Karpas-422 (cell line): ENCODE results near the gene SPNS2. TPM values are rescaled to one million over a fixed set of nuclear protein-coding genes. Genes with fewer than 3 reads are reported as not detected.

Experiments used
- DNase-seq: peaks from one replicate; pipeline ENCODE4 v3.0.0-alpha.2; 2015
- H2AFZ ChIP-seq: fragments of 200-600 bp; sonication (generic); 2 replicates; pipeline ENCODE4 v1.6.1; 2014; ENCODE audit warnings: antibody characterized with exemption, low read length, mixed read lengths
- H3K27ac ChIP-seq: fragments of 200-600 bp; sonication (generic); 2 replicates; pipeline ENCODE4 v1.5.1; 2014; ENCODE audit warnings: mild to moderate bottlenecking, low read length, moderate library complexity
- H3K27me3 ChIP-seq: fragments of 200-600 bp; sonication (generic); 2 replicates; pipeline ENCODE4 v1.6.1; 2014; ENCODE audit warnings: low read length, mixed read lengths
- H3K36me3 ChIP-seq: fragments of 200-600 bp; sonication (generic); 2 replicates; pipeline ENCODE4 v1.6.1; 2014; ENCODE audit warnings: low read length, mixed read lengths; ENCODE audit not compliant: insufficient read depth
- H3K4me1 ChIP-seq: fragments of 200-600 bp; sonication (generic); 2 replicates; pipeline ENCODE4 v1.6.1; 2014; ENCODE audit warnings: mild to moderate bottlenecking, low read length, mixed read lengths
- H3K4me2 ChIP-seq: fragments of 200-600 bp; sonication (generic); 2 replicates; pipeline ENCODE4 v1.6.1; 2014; ENCODE audit warnings: low read length, low read depth, mild to moderate bottlenecking; ENCODE audit not compliant: poor library complexity, severe bottlenecking
- H3K4me3 ChIP-seq: fragments of 200-600 bp; sonication (generic); 2 replicates; pipeline ENCODE4 v1.5.1; 2014; ENCODE audit warnings: mild to moderate bottlenecking, antibody characterized with exemption, low read length, mixed read lengths
- H3K79me2 ChIP-seq: fragments of 200-600 bp; sonication (generic); 2 replicates; pipeline ENCODE4 v1.6.1; 2014; ENCODE audit warnings: mild to moderate bottlenecking, low read length, mixed read lengths
- H3K9ac ChIP-seq: fragments of 200-600 bp; sonication (generic); 2 replicates; pipeline ENCODE4 v1.6.0; 2014; ENCODE audit warnings: low read length
- H3K9me2 ChIP-seq: fragments of 200-600 bp; sonication (generic), shearing (Covaris generic); replicated peaks from 2 replicates; pipeline ENCODE4 v1.6.0; 2014; ENCODE audit warnings: mild to moderate bottlenecking, low read length, moderate library complexity; ENCODE audit not compliant: insufficient read depth
- H3K9me3 ChIP-seq: fragments of 300-700, 200-600 bp; sonication (generic); 2 replicates; pipeline ENCODE4 v1.6.1; 2014; ENCODE audit warnings: low read length, mixed read lengths
- H4K20me1 ChIP-seq: fragments of 200-600 bp; sonication (generic); 2 replicates; pipeline ENCODE4 v1.6.1; 2014; ENCODE audit warnings: mild to moderate bottlenecking, antibody characterized with exemption, low read length, low read depth; ENCODE audit not compliant: insufficient read depth
- total RNA-seq: library from RNA; depleted of rRNA; stranded (reverse); fragments of >200 nt; shearing (Covaris generic); gene quantifications from 2 replicates; pipeline ENCODE4 v1.2.3, GENCODE V29; 2014; ENCODE audit warnings: low replicate concordance

The SPNS2 gene
- total RNA-seq, 1 experiment from 2014 or later: not detected

DNA sequence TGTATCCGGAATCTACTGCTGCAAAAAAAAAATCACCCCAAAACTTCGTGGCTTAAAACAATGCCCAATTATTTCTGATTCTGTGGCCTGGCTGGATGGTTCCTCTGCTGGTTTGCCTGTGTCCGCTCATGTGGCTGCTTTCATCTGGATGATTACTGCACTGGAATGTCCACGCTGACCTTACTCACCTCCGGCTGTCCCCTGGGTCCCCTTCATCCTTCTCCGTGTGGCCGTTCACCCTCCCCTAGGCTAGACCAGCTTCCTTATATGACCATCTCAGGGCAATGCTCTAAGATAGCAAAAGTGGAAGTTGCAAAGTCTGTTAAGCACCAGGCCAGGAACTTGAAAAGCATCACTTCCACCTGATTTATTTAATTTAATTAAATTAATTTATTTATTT is 31.4 kb upstream of the SPNS2 start:
- H2AFZ ChIP-seq: no peak overlapping the region
- no peak for DNase-seq
- no peaks in the 10 kb centered on the region for H3K9me2 ChIP-seq
- no peak overlapping the region for H3K4me2 ChIP-seq
- no peaks in the 10 kb centered on the region for H3K4me1 ChIP-seq
- H3K9ac ChIP-seq: no peak overlapping the region
- no peaks in the 10 kb centered on the region for H4K20me1 ChIP-seq
- no peaks in the 10 kb centered on the region for H3K36me3 ChIP-seq
- no peak overlapping the region for H3K27ac ChIP-seq
- no peaks in the 10 kb centered on the region for H3K79me2 ChIP-seq
- H3K9me3 ChIP-seq: no peaks in the 10 kb centered on the region
- H3K4me3 ChIP-seq: no peak overlapping the region
- no peaks in the 10 kb centered on the region for H3K27me3 ChIP-seq

DNA sequence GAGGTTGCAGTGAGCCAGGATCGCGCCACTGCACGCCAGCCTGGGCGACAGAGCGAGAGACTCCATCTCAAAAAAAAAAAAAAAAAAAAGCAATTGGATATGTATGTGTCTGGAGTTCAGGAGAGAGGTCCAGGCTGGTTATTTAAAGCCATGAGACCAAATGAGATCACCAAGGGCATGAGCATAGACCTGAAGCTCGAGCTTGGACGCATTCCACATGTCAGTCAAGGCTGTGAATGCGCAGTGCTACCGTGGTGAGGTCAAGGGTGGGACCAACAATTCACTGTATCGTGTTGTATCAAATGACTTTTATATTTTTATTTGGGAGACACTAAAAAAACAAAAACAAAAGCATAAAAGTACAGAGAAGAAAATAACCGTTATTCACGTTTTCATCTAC is 29.1 kb upstream of the SPNS2 start:
- Histone ChIP-seq H3K4me2 (no peak overlapping the region), H3K9me3 (no peaks in the 10 kb centered on the region), H3K27ac (no peak overlapping the region), H4K20me1 (no peaks in the 10 kb centered on the region), H3K79me2 (no peaks in the 10 kb centered on the region), H3K9ac (no peak overlapping the region), H3K36me3 (no peaks in the 10 kb centered on the region), H3K9me2 (no peaks in the 10 kb centered on the region), H3K4me1 (no peaks in the 10 kb centered on the region), H3K4me3 (no peak overlapping the region), H2AFZ (no peak overlapping the region), H3K27me3 (no peaks in the 10 kb centered on the region)
- DNase-seq: no peak

DNA sequence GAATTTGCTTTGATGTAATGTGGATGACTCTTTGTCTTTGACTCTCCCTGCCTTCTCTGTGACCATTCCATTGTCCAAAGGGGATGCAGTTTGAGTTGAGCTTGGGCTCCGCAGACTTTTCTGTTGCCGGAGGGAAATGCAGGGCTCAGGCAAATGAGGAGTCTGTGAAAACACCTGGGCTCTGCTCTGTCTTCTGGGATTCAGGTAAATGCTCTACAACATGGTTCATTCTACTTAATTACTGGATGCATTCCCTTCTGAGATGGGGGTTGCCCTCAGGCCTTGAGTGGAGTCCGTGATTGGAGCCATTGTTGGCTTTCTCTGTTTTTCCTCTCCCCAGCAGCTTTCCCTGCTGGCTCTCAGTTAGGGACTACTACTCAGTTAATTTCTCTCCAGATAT is 26.4 kb upstream of the SPNS2 start:
- Histone ChIP-seq H3K79me2 (no peaks in the 10 kb centered on the region), H3K9ac (no peak overlapping the region), H3K27ac (no peak overlapping the region), H3K27me3 (no peaks in the 10 kb centered on the region), H3K9me2 (no peaks in the 10 kb centered on the region), H3K4me3 (no peak overlapping the region), H3K4me2 (no peak overlapping the region), H2AFZ (no peak overlapping the region), H3K36me3 (no peaks in the 10 kb centered on the region), H4K20me1 (no peaks in the 10 kb centered on the region), H3K9me3 (no peaks in the 10 kb centered on the region), H3K4me1 (no peaks in the 10 kb centered on the region)
- no peak for DNase-seq

DNA sequence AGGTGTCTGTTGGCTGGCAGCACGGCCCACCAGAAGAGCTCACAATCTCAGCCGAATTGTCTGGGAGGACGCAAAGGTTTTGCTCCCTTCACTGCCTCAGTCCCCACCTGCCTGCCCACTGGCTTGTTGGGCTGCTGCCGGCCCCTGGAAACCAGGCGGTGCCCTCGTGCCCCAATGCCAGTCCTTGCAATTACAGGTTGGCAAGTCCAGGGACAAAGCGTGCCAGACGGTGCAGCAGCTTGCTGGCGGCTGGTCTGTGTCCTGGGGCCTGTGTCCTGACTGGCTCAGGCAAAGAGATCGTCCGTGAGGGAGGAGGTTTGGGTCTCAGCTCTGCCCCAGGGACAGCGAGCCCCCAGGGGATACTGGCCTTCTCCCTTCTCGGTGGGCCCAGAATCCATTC is 24.6 kb upstream of the SPNS2 start:
- Histone ChIP-seq H3K36me3 (no peaks in the 10 kb centered on the region), H3K4me1 (no peaks in the 10 kb centered on the region), H3K9me2 (no peaks in the 10 kb centered on the region), H3K79me2 (no peaks in the 10 kb centered on the region), H3K4me3 (no peak overlapping the region), H4K20me1 (no peaks in the 10 kb centered on the region), H3K9me3 (no peaks in the 10 kb centered on the region), H3K27me3 (no peaks in the 10 kb centered on the region), H3K4me2 (no peak overlapping the region), H2AFZ (no peak overlapping the region), H3K9ac (no peak overlapping the region), H3K27ac (no peak overlapping the region)
- no peak for DNase-seq

DNA sequence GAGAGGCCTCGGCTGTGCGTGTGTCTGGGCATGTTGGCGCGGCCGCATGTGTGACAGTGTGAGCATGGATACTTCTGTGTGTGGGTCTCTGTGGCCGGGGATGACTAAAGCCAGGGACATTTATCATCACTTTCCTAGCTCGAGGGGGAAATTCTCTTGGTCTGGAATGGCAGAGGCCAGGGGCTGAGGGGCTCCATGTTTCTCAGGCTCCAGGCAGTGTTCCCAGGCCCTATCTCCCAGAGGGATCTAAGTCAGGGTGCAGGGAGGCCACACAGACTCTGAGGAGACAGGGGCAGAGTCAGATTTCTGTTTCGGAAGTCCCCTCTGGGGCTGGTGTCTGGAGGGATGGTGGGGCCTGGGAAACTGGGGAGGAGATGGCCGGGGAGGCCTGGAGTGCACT is 23.7 kb upstream of the SPNS2 start:
- no peak for DNase-seq
- no peaks in the 10 kb centered on the region for H3K27me3 ChIP-seq
- H3K9ac ChIP-seq: no peak overlapping the region
- H4K20me1 ChIP-seq: no peaks in the 10 kb centered on the region
- no peak overlapping the region for H2AFZ ChIP-seq
- no peaks in the 10 kb centered on the region for H3K79me2 ChIP-seq
- H3K27ac ChIP-seq: no peak overlapping the region
- no peak overlapping the region for H3K4me3 ChIP-seq
- no peaks in the 10 kb centered on the region for H3K9me2 ChIP-seq
- H3K36me3 ChIP-seq: no peaks in the 10 kb centered on the region
- no peak overlapping the region for H3K4me2 ChIP-seq
- no peaks in the 10 kb centered on the region for H3K9me3 ChIP-seq
- H3K4me1 ChIP-seq: no peaks in the 10 kb centered on the region

DNA sequence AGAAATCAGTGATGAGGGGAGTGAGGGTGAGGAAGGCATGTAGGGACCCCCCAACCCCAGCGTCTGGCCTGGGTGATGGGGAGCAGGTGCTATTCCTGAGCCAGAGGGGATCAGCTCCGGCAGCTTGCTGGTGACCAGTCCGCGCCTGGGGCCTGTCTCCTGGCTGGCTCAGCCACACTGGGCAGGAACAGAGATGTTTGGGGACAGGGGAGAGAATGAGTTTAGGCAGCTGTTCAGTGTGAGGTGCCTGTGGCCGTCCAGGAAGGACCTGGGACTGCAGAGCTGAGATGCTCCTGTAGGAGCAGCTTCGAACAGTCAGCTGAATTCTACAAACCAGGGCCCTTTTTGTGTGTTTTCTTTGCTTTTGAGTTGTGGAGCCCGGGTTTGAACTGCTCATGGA is 23.2 kb upstream of the SPNS2 start:
- Histone ChIP-seq H3K4me2 (no peak overlapping the region), H3K9me3 (no peaks in the 10 kb centered on the region), H3K4me1 (no peaks in the 10 kb centered on the region), H3K9me2 (no peaks in the 10 kb centered on the region), H3K36me3 (no peaks in the 10 kb centered on the region), H3K79me2 (no peaks in the 10 kb centered on the region), H3K4me3 (no peak overlapping the region), H3K9ac (no peak overlapping the region), H2AFZ (no peak overlapping the region), H4K20me1 (no peaks in the 10 kb centered on the region), H3K27me3 (no peaks in the 10 kb centered on the region), H3K27ac (no peak overlapping the region)
- DNase-seq: no peak

DNA sequence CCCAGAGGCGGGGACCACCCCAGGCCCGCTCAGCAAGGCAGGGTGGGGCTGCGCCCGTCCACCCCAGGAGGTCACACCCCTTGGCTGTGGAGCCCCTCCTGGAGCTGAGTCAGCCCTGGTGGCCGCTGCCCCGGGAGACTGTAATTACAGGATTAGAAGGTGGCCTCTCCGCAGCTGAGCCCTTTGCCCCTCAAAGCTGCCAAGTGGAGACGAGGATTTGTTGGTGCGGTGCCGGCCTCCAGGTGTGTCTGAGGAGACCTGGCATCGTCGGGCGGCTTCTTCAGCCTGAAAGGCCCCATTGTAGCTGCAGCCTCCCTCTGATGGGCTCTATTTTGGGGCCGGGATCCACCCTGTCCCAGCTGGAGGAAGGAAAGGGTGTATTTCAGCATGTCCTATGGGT is 22.7 kb upstream of the SPNS2 start:
- Histone ChIP-seq H3K27me3 (no peaks in the 10 kb centered on the region), H3K4me3 (no peak overlapping the region), H4K20me1 (no peaks in the 10 kb centered on the region), H3K9me3 (no peaks in the 10 kb centered on the region), H2AFZ (no peak overlapping the region), H3K4me1 (peaks cover 2% of the 10 kb centered on the region; the same call in 1 of the 2 replicates), H3K4me2 (no peak overlapping the region), H3K9ac (no peak overlapping the region), H3K79me2 (no peaks in the 10 kb centered on the region), H3K27ac (no peak overlapping the region), H3K36me3 (no peaks in the 10 kb centered on the region), H3K9me2 (no peaks in the 10 kb centered on the region)
- no peak for DNase-seq

DNA sequence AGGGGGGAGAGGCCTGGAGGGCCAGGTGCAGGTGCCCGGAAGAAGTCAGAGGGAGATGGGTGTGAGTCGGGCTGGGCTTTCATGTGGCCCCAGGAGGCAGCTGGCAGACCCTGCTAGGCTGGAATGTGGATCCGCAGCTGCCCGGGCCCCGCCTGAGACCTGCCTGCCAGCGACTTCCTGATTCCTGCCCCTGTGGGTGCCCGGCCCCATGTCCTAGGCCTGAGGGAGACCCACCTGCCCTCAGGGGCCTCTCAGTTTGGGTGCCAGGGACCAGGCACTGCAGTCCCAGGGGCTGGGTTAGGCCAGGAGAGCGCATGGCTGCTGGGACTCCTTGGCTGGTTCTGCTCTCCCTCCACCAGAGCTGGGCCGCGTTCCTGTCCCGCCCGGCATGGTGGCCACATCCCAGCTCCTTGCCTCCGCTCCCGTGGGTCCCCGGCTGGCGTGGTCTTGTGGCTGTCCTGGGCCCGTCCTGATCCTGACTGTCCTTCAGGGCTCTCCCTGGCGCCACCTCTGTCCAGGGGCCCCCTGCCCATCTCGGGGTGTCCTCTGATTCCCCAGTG is 22.1 kb upstream of the SPNS2 start:
- H3K4me1 ChIP-seq: peaks cover 5% of the 10 kb centered on the region
- H4K20me1 ChIP-seq: no peaks in the 10 kb centered on the region
- no peak overlapping the region for H3K4me2 ChIP-seq
- no peak overlapping the region for H3K4me3 ChIP-seq
- no peaks in the 10 kb centered on the region for H3K27me3 ChIP-seq
- H2AFZ ChIP-seq: no peak overlapping the region
- no peaks in the 10 kb centered on the region for H3K9me2 ChIP-seq
- H3K79me2 ChIP-seq: no peaks in the 10 kb centered on the region
- H3K36me3 ChIP-seq: no peaks in the 10 kb centered on the region
- DNase-seq: no peak
- H3K9ac ChIP-seq: no peak overlapping the region
- H3K27ac ChIP-seq: no peak overlapping the region
- H3K9me3 ChIP-seq: no peaks in the 10 kb centered on the region

DNA sequence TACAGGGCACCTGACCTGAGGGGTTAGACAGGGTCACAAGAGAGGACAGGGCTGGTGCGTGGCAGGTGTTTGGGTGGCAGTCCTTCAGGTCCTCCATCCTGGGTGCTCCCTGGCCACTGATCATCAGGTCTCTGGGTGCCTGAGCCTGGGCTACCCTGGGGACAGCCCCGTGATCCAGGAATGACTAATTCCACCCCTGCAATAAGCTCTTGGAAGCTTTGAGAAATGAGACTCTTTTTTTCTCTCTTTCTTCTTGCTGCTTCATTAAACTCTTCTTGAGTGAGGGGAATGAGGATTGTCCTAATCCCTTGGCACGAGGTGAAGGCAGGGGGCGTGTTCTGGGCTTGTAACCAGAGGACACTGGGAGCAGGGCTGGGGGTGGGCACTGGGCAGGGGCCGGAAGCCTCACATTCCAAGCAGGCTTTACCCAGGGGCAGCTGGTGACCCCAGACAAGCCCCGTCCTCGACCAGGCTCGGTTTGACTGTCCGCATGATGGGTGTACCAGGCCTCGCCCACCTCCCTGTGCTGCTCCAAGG is 21.4 kb upstream of the SPNS2 start:
- H3K4me2 ChIP-seq: no peak overlapping the region
- H2AFZ ChIP-seq: no peak overlapping the region
- no peaks in the 10 kb centered on the region for H3K9me2 ChIP-seq

More for the DNA sequence above, 21.4 kb upstream of the SPNS2 start:
- no peaks in the 10 kb centered on the region for H3K79me2 ChIP-seq
- H4K20me1 ChIP-seq: no peaks in the 10 kb centered on the region
- no peaks in the 10 kb centered on the region for H3K27me3 ChIP-seq
- no peak for DNase-seq
- H3K9ac ChIP-seq: no peak overlapping the region
- no peaks in the 10 kb centered on the region for H3K9me3 ChIP-seq
- no peak overlapping the region for H3K4me3 ChIP-seq
- H3K36me3 ChIP-seq: no peaks in the 10 kb centered on the region
- H3K4me1 ChIP-seq: peaks cover 5% of the 10 kb centered on the region
- H3K27ac ChIP-seq: no peak overlapping the region
